CD4-positive, alpha-beta T cell treated with Interleukin-1 beta for 1 hour (primary cell): ENCODE measurements around the gene CNIH3.
"Not testable (repeated sequence)": the region's sequence is repeated elsewhere in the genome, so short reads cannot be mapped to it uniquely, and the experiment has no call there.

Experiments
- DNase-seq, 2 donors: peaks; one replicate each; pipeline ENCODE4 v3.0.0-alpha.2; 2020 to 2022

The CNIH3 gene

DNA sequence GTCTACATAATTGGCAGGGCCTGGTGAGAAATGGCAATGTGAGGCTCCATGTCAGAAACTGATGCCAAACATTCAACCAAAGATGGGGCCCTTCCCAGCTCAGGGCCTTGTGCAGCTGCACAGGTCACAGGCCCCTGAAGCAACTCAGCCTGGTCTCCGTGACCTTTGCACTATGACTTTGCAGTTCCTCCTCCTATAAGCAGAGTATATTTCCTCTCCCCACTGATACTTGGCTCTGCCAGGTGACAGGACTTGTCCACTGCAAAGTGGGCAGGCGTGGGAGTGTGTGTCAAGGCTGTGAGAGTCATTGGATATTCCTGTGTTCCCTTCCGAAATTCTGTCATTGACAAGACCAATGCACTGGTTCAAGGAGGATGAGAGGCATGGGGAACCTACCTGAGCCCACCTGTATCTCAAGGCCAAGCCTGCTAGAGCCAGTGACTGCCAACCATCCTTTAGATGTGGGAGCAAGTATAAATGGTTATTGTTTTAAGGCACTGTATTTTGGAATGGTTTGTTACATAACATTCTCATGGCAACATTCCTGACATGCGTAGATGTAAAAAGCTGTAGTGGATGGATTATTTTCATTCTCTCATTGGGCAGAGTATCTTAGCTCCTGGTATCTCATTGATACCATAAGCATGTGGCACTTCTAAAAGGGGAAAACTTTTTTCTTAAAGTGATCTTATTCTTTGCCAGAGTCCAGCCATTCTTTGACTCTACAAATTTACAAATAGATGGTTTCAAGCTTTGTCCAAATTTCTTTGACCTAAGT lies 75.2 kb downstream of the CNIH3 start:
- no peak for DNase-seq

DNA sequence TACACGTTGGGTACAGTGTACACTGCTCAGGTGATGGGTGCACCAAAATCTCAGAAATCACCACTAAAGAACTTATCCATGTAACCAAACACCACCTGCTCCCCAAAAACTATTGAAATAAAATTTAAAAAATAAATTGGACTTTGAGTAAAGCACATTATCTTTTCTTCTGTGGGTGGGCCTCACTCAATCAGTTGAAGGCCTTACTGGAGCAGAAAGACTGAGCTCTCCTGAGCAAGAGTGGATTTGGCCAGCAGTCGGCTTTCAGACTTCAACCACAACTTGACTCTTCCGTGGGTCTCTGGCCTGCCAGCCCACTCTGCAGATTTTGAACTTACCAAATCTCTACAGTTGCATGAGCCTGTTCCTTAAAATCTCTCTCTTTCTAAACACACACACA lies 78.9 kb downstream of the CNIH3 start:
- no peak for DNase-seq

DNA sequence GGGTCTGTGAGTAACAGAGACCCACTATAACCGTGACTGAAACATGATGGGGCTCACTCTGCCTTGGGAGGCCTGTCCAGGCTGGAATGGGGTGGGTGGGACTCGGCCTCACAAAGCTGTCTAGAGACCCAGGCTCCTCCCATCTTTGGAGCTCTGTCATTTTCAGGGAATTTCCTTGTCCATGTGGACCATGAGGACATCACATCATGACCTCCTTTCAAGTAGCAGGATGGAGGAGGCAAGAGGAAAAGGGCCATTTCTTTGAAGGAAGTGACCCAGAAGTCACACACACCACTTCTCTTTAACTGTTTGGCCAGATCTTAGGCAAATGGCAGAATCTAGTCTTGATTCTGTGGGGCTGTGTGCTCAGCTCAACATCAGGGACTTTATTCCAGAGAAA lies 79.9 kb downstream of the CNIH3 start:
- DNase-seq, result no peak

DNA sequence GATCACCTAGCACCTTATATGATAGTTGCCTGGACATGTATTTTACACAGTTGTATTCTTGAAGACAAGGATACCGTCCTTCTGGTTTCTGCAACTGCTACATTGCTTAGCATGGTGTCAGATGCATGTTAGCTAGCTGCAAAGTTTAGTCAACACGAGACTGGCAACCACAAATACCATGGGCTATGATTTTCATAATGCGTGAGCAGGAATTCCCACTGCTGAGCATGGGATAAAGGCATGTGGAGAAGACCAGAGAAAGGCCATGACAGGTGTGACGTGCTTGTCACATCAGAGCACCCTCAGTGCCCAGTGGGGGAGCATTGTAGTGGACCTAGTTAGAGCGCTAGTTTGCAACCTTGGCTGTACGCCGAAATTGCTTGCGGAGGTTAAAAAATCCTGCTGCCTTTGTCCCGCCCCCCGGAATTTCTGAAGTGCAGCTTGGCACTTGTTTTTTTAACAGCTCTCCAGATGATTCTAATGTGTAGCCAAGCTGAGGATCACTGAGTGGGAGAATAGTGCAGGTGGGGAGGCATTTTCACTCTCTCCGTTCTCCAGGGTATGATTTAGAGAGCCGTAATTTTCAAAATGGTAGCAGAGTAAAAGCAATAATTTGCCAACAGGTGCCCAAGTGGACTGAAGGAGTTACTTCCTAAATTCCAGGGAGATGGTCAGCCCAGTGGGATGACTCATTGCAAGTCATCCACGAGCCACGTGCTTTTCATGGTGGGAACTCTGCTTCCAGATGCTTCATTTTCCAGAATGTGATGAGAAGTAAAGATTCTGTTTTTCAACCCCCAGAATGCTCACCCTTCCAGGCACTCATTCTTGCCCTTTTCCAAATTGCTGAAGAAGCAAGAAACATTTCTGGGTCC lies 81.0 kb downstream of the CNIH3 start:
- no peak for DNase-seq

DNA sequence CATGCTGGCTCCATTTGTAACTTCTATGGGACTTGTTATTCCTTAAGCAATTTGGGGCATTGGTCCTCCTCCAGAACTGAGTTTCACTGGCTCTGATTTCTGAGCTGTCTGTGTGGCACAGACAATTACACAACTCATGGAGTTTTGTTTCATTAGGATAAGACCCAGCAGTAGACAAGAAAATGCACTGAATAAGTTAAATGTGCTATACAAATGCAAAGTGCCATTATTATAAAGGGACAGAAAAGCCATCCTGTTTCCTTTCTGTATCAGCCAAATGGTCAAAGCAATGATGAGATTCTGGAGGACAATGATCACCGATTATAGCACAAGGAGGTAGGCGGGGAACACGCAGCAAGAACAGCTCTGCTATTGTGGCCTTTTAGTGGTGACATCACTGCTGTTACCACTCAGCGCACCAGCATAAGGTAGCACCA lies 81.9 kb downstream of the CNIH3 start:
- no peak for DNase-seq

DNA sequence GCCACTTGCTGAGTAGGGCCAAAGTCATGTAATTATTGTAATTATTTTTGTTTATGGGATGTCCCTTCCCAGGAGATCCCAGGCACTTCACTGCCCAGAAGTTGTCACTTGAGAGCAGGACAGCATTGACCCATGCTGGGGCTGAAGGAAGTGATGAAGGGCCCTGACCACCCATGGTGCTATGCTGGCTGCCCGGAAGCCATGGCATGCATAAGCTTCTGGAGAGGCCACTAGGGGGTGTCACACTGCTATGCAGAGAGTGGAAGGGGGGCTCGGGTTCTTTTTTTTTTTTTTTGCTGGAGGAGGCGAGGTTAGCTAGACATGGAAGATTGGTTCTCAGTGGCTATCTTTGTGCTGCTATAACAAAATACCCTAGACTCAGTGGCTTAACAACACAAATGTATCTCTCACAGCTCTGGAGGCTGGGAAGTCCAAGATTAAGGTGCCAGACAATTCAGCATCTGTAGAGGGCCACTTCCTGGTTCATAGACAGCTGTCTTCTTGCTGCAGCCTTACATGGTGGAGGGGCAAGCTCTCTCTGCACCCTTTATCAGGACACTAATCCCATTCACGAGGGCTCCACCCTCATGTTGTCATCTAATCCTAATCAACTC lies 84.9 kb downstream of the CNIH3 start:
- DNase-seq, result no peak

DNA sequence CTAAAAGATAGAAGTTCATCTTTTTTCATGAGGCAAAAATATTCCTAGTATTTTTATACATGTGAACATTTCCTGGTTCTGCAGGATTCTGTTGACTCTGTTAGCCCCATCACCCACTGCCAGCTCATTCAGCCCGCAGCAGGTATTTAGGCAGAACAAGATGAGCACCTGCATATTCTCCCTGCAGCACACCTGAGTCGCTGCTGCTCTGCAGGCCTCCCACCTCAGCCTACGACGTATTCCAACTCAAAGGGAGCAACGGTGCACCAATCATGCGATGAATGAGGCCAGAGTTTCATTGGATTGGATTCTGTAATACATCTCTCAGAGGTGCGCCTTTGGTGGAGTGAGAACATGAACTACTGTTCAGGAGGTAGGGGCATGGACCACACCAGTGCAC lies 87.6 kb downstream of the CNIH3 start:
- DNase-seq, result no peak

DNA sequence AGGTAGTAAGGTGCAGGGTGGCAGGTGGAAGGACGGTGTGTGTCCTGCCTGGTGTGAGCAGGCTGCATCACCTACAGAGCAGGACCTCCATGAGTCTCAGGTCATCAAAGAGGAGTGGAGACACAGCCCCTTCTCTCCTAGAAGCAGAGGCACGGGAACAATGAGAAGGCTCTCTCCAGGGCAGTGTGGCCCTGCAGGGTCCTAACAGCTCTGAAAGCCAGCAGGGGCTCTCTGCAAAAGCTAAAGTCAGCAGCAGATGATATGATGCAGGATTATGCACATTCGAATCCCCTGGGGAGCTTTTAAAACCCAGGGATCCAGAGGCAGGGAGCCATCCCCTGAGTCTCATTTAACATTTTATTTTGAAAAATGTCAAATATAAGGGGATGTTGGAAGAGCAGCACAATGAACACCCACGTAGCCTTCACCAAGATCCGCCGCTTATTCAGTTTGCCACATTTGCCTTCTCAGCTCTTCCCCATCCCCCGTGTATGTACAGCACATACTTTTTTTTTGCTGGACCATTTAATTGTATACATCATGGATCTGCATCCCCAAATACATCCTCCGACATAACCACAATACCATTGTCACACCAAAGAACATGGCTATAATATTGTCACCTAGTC lies 88.1 kb downstream of the CNIH3 start:
- no peak for DNase-seq

DNA sequence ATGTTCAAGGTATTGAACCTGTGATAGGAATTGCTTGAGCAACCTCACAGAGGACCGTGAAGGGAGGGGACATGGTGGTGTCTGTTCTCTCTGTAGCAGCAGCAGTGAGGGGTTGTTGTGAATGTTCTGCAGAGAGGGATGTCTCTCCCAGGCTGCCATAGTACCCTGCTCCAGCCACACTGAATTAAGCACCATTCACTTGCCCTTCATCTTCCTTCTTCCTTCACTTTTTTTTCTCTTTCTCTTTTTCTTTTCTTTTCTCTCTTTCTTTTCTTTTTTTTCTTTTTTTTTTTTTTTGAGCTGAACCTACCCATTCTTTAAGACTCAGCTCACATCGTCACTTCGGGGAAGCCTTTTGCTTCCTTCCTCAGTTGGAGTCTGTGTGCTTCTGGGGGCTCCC lies 89.5 kb downstream of the CNIH3 start:
- DNase-seq, result no peak

DNA sequence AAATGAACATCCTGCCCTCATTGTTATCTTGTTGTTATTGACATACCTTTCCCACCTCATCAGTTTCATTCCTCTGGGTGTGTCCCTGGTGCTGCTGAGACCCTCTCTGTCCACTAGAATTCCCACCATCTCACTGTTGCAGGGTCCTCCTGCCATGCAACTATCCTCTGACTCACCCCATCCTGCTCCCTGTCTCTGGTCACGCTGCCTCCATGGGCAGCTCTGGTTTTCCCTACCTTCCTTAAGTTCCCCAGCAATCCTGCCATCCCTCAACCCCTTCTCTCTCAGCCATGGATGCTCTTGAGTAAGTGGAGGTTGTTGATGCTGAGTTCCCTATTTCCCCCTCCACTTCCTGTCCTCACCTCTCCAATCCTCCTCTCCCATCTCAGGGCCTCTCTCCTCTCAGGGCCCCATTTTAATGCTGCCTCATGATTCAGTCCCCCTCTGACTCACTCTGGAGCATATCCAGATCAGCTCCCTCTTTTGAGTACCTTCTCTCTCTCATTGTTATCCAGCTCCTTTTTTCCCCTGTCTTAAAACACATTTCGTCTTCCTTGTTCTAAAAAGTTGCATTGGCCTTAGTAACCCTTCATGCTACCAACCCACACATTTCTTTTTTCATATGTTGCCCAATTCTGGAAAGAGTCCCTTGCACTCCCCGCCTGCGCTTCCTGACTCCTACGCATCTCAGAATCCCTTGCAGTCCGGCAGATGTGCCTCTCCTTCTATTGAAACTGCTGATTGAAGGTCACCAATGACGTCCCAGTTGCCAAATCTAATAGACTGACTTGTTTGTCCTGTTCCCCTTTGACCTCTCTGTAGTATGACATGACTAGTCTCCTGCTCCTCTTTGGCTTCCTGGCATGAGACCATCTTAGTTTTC lies 92.0 kb downstream of the CNIH3 start:
- DNase-seq, result no peak

DNA sequence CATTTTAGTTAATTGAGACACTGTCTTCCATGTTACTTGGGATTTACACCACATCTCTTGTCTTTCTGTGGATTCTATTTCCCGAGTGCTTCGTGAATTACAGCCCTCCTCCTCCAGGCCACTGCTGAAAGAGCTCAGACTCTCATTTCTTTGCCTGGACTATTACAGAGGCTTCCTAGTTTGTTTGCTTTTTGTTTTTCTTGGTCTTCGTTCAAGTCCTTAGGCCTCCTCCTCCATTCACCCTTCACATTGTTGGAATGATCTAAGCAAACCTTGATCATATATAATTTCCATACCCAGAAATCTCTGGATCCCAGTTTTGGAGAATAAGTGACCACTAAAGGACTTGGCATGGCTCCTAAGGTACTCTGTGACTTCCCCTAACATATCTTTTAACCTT lies 94.1 kb downstream of the CNIH3 start:
- DNase-seq, result no peak

DNA sequence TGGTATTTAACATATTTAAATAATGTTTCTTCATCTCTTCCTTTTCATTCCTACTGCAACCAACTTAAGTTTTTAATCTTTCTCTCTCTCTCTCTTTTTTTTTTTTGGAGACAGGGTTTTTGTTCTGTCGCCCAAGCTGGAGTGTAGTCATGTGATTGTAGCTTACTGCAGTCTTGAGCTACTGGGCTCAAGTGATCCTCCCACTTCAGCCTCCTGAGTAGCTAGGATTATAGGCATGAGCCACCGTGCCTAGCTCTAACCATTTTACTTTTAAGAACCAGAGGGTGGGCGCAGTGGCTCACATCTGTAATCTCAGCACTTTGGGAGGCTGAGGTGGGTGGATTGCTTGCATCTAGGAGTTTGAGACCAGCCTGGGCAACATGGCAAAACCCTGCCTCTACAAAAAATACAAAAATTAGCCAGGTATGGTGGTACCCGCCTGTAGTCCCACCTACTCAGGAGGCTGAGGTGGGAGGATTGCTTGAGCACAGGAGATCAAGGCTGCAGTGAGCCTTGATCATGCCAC lies 95.2 kb downstream of the CNIH3 start:
- DNase-seq, result not testable (repeated sequence)

DNA sequence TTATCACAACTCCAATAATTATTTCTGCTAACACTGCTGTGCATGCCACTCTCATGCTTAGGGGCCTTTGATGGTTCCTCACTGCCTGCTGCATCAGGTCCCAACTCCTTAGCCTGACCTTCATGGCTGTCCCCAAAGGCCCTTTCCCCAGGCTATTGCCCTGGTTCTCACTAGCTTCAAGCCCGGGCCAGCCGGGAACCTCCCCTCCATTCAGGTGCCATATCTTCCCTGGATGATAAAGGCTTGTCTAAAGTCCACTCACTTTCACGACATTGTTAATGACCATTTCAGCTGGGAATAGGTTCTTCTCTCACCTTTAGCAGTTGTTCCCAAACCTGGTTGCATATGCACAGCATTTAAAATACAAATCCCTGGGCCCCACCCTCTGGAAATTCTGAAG lies 95.8 kb downstream of the CNIH3 start:
- no peak for DNase-seq

DNA sequence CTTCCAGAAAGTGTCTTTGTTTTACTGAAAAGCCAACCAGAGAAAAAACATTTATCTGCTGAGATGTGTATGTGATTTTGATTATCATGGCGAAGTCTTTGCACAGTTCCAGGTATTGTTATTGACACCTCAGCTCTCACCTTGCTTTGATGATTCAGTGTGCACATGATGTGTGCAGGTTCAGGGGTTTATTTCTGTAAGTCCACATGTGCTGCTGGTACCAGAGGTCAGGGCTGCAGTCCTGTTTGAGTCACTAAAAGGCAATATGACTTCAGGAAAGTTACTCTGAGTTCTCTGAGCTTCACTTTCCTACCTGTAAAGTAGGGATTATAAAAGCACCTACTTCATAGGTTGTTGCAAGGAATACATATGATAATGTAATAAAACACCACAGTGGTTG lies 97.1 kb downstream of the CNIH3 start:
- no peak for DNase-seq

DNA sequence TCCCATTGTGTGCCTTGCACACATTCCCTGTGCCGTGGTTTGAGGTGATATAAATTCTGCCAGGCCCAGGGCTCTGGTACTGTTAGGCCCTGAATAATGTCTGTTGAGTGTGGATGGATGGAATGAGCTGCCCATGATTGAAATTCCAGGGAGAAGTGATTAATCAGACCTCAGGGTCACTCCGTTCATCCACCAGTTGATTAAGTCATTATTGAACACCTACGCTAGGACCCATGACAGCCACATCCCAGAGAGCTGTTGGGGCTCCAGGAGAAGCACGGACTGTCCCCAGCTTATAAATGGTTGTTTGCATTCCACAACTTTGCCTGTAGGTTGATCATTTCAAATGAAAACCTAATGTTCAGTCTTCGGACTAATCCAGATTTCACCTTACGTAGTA lies 98.4 kb downstream of the CNIH3 start:
- DNase-seq, result no peak

DNA sequence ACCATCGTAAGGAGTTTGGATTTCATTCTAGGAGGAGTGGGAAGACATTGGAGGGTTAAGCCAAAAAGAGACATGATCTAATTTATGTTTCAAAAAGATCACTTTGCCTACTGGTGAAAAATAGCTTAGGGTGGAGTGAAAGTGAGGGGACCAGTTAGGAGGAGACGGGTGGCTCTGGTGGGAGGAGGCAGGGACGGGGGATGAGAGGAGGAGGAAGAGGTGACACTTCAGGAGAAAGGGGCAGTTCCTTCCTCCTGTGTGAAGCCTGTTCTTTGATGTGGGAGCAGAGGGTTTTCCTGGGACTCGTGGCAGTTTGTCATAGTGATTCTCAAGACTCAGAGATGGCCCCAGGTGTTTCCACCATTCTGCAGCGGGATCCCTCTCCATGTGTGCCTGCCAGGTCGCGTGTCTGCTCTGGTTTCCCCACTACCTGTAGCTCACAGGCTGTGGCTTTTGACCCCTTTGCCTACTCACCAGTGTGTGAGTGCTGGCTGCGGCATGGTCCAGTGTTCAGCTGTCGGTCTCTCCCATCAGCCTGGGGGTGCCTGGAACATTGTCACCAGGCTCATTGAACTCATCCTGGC lies 102.4 kb downstream of the CNIH3 start:
- DNase-seq, result no peak

DNA sequence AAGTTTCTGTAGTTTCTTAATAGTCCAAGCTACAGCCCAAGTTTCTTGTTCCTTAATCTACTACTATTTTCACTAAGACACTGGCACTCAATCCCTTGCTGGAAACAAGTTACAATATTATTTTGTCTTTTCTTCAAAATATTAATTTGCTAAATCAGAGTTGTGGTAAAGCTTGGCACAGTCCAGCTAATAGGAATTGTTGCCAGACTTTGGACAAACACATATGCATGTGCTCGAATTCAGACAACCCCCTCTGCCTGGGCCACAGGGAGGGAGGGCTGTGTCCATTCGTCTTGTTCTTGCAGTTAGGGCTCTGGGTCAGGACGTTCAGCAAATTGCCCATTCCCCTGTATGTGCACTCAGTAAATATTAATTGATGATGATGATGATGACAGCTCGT lies 103.6 kb downstream of the CNIH3 start:
- no peak for DNase-seq

DNA sequence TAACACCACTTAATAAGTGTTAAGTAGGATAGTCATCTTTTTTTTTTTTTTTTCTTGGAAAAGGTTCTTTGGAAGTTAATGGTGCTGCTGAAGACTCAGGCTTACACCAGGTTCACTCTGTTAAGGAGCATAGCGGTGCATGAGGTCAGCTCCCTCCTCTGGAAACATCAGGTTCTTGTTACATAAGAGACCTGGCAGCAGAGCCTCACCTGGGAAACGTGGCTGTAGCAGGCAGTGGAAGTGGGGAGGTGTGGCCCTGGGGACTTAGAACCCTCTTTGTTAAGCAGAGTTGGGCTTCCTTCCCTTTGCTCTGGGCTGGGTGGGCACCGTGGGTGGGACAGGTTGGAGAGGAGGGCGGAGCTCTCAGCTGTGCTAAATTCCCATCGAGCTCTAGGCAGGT lies 104.1 kb downstream of the CNIH3 start:
- no peak for DNase-seq

DNA sequence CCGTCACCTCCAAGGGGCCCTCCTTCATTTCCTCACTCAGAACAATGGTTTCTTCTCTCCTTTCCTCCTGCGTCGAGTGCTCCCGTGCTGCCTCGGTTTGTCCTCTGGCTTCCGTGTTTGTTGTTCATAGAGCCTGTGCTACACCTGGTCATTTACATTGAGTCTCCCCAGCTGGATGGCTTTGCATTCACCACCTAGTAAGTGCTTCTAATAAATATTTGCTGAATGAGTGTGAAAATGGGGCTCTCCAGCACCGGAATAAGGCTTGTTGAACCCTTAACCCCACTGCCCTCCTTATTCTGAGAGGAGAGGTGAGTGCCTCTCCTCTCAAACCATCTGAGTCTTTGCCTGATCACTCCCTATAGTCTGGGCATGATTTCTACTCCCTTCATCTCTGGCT lies 104.9 kb downstream of the CNIH3 start:
- DNase-seq, result no peak

DNA sequence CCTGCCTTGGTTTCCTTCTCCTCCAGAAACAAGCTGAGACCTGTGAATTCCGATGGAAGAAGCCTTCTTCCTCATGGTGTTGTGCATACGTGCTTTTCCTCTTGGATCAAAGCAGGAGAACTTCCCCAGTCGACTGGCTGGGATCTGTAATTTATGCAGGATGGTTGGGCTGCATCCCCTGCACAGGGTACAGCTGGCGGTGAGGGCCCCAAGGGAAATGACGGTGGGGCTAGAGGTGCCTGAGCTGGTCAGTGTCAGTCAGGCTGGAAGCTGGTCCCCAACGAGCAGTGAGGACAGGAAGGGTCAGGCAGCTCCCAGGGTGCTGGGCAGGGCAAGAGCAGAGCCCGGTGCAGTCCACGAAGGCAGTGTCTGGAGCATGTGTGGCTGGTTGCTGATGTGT lies 106.7 kb downstream of the CNIH3 start:
- no peak for DNase-seq

DNA sequence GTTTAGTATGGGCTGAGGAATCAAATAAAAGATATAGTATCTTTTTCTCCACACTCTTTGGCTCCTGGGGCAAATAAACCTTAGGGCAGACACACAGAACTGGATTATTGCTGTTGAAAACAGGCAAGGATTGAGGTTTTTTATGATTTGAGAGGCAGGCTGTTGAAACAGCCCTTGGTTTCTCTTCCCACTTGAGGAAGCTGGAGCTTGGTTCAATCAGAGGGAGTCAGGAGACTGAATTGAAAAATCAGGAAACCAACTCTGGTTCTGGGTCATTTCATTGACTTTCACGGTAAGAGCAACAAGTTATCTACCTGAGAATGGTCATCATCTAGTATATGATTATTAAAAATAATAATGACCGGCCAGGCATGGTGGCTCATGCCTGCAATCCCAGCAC lies 108.4 kb downstream of the CNIH3 start:
- DNase-seq, result no peak
